A549 (cell line): ENCODE results near the gene SLC22A16. TPM values are rescaled to one million over a fixed set of nuclear protein-coding genes. Genes with fewer than 3 reads are reported as not detected.

ENCODE experiments used
- ATAC-seq, 2 experiments: fragments of 200-7000 bp in 1 of 2; fragments of >200 bp in 1 of 2; cut with Nextera tagmentation in 1 of 2; cut with Tn5 transposase in 1 of 2; 3 replicates each; pipeline versions ENCODE4 v1.8.0 to v1.9.1; 2018 to 2020; ENCODE audit warnings: mild to moderate bottlenecking in 1 of 2, moderate library complexity in 1 of 2
- CTCF ChIA-PET: fragments of 300-600 bp; sonication (Branson Sonifier 250); formaldehyde crosslinking; extraction: SDS; loops from one replicate; lab custom pipeline; 2021; ENCODE audit warnings: antibody characterized with exemption, inconsistent platforms; lab: Yijun Ruan, JAX
- POLR2A ChIA-PET: fragments of 350-600 bp; formaldehyde crosslinking; extraction: SDS; loops from one replicate; lab custom pipeline; 2021; ENCODE audit warnings: antibody characterized with exemption, inconsistent platforms; lab: Yijun Ruan, JAX
- DNase-seq, 2 experiments: peaks; one replicate each; pipeline versions ENCODE4 v3.0.0 to v3.0.0-alpha.2; 2011 to 2016; ENCODE audit warnings: low read depth in 1 of 2, low spot score in 1 of 2
- FAIRE-seq: peaks from 2 replicates; lab custom pipeline; 2011; peaks lifted over from hg19 to GRCh38; lab: Jason Lieb, UNC
- H3K27ac ChIP-seq, 2 experiments: fragments of >200 bp; sonication (Bioruptor Twin); formaldehyde crosslinking; 3 replicates each; pipeline ENCODE4 v1.5.1; 2016 to 2017
- H3K4me1 ChIP-seq: fragments of >200 bp; sonication (Bioruptor Twin); formaldehyde crosslinking; 3 replicates; pipeline ENCODE4 v1.6.1; 2016
- H3K4me2 ChIP-seq: fragments of >200 bp; sonication (Bioruptor Twin); formaldehyde crosslinking; 3 replicates; pipeline ENCODE4 v1.6.1; 2016
- H3K4me3 ChIP-seq: fragments of >200 bp; sonication (Bioruptor Twin); formaldehyde crosslinking; 3 replicates; pipeline ENCODE4 v1.5.1; 2016
- H3K9me3 ChIP-seq: fragments of >200 bp; sonication (Bioruptor Twin); formaldehyde crosslinking; 3 replicates; pipeline ENCODE4 v1.6.1; 2016
- BCL3 ChIP-seq: fragments of >200 bp; sonication (Bioruptor Twin); formaldehyde crosslinking; IDR thresholded peaks from 3 replicates; pipeline ENCODE4 v1.6.1; 2016
- CHD4 ChIP-seq: fragments of 200-600 bp; sonication (generic); IDR thresholded peaks from 2 replicates; pipeline ENCODE4 v1.6.1; 2016; ENCODE audit warnings: antibody characterized with exemption, mild to moderate bottlenecking, borderline replicate concordance
- E2F6 ChIP-seq: IDR thresholded peaks from 2 replicates; pipeline ENCODE4 v1.6.1; 2012; ENCODE audit warnings: low read depth, borderline replicate concordance
- EHF ChIP-seq: fragments of 250-450 bp; sonication (Bioruptor Pico); IDR thresholded peaks from 2 replicates; pipeline ENCODE4 v1.5.0; 2020; ENCODE audit warnings: mild to moderate bottlenecking
- ESRRA ChIP-seq: fragments of 150-350 bp; IDR thresholded peaks from 2 replicates; pipeline ENCODE4 v1.6.1; 2014; ENCODE audit warnings: mild to moderate bottlenecking, low read length, borderline replicate concordance
- FOSB ChIP-seq: fragments of 250-450 bp; sonication (Bioruptor Pico); IDR thresholded peaks from 2 replicates; pipeline ENCODE4 v1.5.0; 2020; ENCODE audit warnings: mild to moderate bottlenecking, moderate library complexity
- HDAC2 ChIP-seq: fragments of 200-600 bp; sonication (generic); IDR thresholded peaks from 2 replicates; pipeline ENCODE4 v1.6.1; 2016
- HOXA7 ChIP-seq: fragments of 250-450 bp; sonication (Bioruptor Pico); IDR thresholded peaks from 2 replicates; pipeline ENCODE4 v1.5.0; 2020; ENCODE audit warnings: mild to moderate bottlenecking, moderate library complexity
- HOXB13 ChIP-seq: fragments of 250-450 bp; sonication (Bioruptor Pico); IDR thresholded peaks from 2 replicates; pipeline ENCODE4 v1.5.0; 2020; ENCODE audit warnings: low read depth, mild to moderate bottlenecking, moderate library complexity
- JUNB ChIP-seq: fragments of >200 bp; sonication (Bioruptor Twin); formaldehyde crosslinking; IDR thresholded peaks from 2 replicates; pipeline ENCODE4 v1.6.1; 2016
- KDM1A ChIP-seq: fragments of 200-600 bp; sonication (generic); IDR thresholded peaks from 2 replicates; pipeline ENCODE4 v1.6.1; 2016; ENCODE audit warnings: low read depth, mild to moderate bottlenecking
- MAZ ChIP-seq: fragments of 150-350 bp; IDR thresholded peaks from 2 replicates; pipeline ENCODE4 v1.6.1; 2014; ENCODE audit warnings: antibody characterized with exemption, low read depth, low read length, borderline replicate concordance
- NFE2L2 ChIP-seq: fragments of 150-350 bp; conservative IDR thresholded peaks from 2 replicates; pipeline ENCODE4 v1.6.1; 2014; ENCODE audit warnings: low read length
- POLR2AphosphoS2 ChIP-seq: conservative IDR thresholded peaks from 2 replicates; pipeline ENCODE4 v1.6.1; 2012; ENCODE audit warnings: low read length, improper control_type of control experiment, inconsistent platforms
- RAD21 ChIP-seq, 2 experiments: fragments of >200 bp in 1 of 2; sonication (Bioruptor Twin) in 1 of 2; formaldehyde crosslinking in 1 of 2; IDR thresholded peaks in 1 of 2; conservative IDR thresholded peaks in 1 of 2; 2 replicates in 1 of 2; 3 replicates in 1 of 2; pipeline ENCODE4 v1.6.1; 2012 to 2018; ENCODE audit warnings: inconsistent platforms in 1 of 2
- RCOR1 ChIP-seq: fragments of 150-350 bp; IDR thresholded peaks from 2 replicates; pipeline ENCODE4 v1.6.1; 2014; ENCODE audit warnings: antibody characterized with exemption, low read length, low read depth
- SMC3 ChIP-seq: fragments of >200 bp; sonication (Bioruptor Twin); formaldehyde crosslinking; IDR thresholded peaks from 3 replicates; pipeline ENCODE4 v1.6.1; 2018; ENCODE audit warnings: inconsistent platforms
- SREBF2 ChIP-seq: fragments of 450-650 bp; IDR thresholded peaks from 2 replicates; pipeline ENCODE4 v1.6.1; 2014; ENCODE audit warnings: mild to moderate bottlenecking, moderate library complexity
- TFCP2L1 ChIP-seq: fragments of 250-450 bp; sonication (Bioruptor Pico); IDR thresholded peaks from 2 replicates; pipeline ENCODE4 v1.5.0; 2021; ENCODE audit warnings: mild to moderate bottlenecking
- TP53 ChIP-seq: fragments of 250-450 bp; sonication (Bioruptor Pico); IDR thresholded peaks from 2 replicates; pipeline ENCODE4 v1.5.0; 2021; ENCODE audit warnings: mild to moderate bottlenecking, moderate library complexity
- WGBS: methylation state at CpG from one replicate; pipeline ENCODE4 v1.1.6; 2017; ENCODE audit errors: missing lambda C conversion rate; 5-methylcytosine and 5-hydroxymethylcytosine counted together
- polyA plus RNA-seq, 4 experiments: library from polyadenylated mRNA; depleted of rRNA in 3 of 4; stranded (reverse); fragments of >200 nt; fragmentation: RNase III in 1 of 4; extraction: RNeasy Plus Mini Kit Qiagen cat#74134 plus additional on column Dnase treatment in 1 of 4; gene quantifications; 2 replicates in 3 of 4; 3 replicates in 1 of 4; pipeline ENCODE4 v1.2.3, GENCODE V29; 2011 to 2017
- TF ChIP-seq, protein P1 (sequence below): fragments of 150-350 bp; IDR thresholded peaks from 2 replicates; pipeline ENCODE4 v1.6.1; 2014; ENCODE audit warnings: low read depth, mild to moderate bottlenecking, low read length
- TF ChIP-seq, protein P2 (sequence below): fragments of 450-650 bp; IDR thresholded peaks from 2 replicates; pipeline ENCODE4 v1.6.1; 2014; ENCODE audit warnings: antibody characterized with exemption
- TF ChIP-seq, protein P3 (sequence below): fragments of 200-600 bp; sonication (generic); IDR thresholded peaks from 2 replicates; pipeline ENCODE4 v1.6.1; 2016; ENCODE audit warnings: antibody characterized with exemption, mild to moderate bottlenecking, moderate library complexity

SLC22A16 gene
- polyA plus RNA-seq, 2 of the 4 experiments (the other 2 are of a cell fraction) = not detected

DNA sequence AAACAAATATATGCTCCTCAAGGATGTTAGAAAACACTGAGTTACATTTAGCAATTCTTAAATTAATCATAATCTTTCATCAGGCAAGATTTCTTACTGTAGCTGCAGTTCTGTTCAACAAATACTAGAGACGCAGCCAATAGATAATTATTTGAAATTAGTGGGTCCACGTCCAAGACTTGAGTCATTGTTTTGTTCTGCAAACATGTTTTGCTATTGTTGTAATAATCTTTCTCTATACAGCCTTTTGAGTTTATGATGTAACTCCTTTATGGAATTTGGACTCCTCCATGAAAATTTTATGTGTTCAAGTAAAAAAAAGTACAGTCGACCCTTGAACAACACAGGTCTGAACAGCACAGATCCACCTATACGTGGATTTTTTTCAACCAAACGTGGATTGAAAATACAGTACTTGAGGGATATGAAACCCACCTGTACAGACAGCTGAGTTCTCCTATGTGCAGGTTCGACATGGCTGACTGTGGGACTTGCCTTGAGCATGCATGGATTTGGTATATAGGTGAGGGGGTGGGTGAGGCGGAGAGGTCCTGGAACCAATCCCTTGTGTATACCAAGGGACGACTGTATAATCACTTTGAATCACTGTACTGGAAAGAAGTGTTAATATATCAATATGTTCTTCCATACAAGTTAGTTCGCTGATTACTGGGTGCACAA is 41.3 kb upstream of the SLC22A16 start:
- POLR2A ChIA-PET = no interaction called here
- Histone ChIP-seq H3K4me1 (peaks cover 23% of the 10 kb centered on the region), H3K27ac (no peak overlapping the region; a peak in 1 of 6 replicates), H3K4me3 (no peak overlapping the region), H3K9me3 (no peaks in the 10 kb centered on the region), H3K4me2 (peak overlapping the region; percentile 58)
- CTCF ChIA-PET = interaction anchor here (0.7 to 1.9 kb wide), 8 partner anchors 9 to 503 kb away, joined by 3 to 8 read pairs (median 4); no protein-coding TSS in a partner anchor
- WGBS = 42% methylated on average over 9 of the region's 9 CpGs
- FAIRE-seq (no peak), DNase-seq (no peak), ATAC-seq (peak in 1 of 2 experiments; percentile 56; a peak in 3 of 6 replicates)
- TF ChIP-seq, protein P1, sequence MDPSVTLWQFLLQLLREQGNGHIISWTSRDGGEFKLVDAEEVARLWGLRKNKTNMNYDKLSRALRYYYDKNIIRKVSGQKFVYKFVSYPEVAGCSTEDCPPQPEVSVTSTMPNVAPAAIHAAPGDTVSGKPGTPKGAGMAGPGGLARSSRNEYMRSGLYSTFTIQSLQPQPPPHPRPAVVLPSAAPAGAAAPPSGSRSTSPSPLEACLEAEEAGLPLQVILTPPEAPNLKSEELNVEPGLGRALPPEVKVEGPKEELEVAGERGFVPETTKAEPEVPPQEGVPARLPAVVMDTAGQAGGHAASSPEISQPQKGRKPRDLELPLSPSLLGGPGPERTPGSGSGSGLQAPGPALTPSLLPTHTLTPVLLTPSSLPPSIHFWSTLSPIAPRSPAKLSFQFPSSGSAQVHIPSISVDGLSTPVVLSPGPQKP = no peak
- TF ChIP-seq EHF (CRISPR knock-in tag) (no peak), TFCP2L1 (CRISPR knock-in tag) (no peak), E2F6 (no peak), KDM1A (no peak), POLR2AphosphoS2 (no peak), RAD21 (conservative IDR thresholded peaks at IDR 0.05 in 1 of 2, IDR thresholded peaks at IDR 0.05 in 1 of 2) (no peak), NFE2L2 (no peak), HOXB13 (CRISPR knock-in tag) (no peak)

DNA sequence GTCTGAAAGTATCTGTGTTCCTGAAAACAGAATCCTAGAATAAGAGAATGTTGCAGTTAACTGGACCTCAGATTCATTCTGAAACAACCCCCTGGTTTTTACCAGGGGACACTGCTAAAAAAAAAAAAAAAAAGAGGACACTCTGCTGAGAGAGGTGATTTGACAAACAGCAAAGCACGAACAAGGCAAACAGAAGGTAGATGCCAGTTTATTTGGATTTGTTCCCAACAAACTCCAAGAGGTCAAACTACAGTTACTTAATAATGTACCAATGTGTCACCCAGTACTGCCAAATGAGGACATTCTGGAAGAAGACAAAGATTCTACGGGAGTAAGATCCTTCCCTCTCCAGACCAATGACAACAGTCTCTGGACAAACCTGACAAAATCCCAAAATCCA is 40.6 kb upstream of the SLC22A16 start:
- Histone ChIP-seq H3K9me3 (no peaks in the 10 kb centered on the region), H3K4me2 (peak overlapping the region; percentile 58), H3K4me1 (peaks cover 24% of the 10 kb centered on the region)
- CTCF ChIA-PET = interaction anchor here (1.9 kb wide), 1 partner anchor 10 kb away, joined by 7 read pairs; no protein-coding TSS in a partner anchor
- no peak for TF ChIP-seq HOXA7 (CRISPR knock-in tag)
- TF ChIP-seq ESRRA = no peak
- no peak for TF ChIP-seq HOXB13 (CRISPR knock-in tag)
- no peak for TF ChIP-seq E2F6
- TF ChIP-seq MAZ = no peak
- no peak for TF ChIP-seq CHD4
- TF ChIP-seq, protein P2, sequence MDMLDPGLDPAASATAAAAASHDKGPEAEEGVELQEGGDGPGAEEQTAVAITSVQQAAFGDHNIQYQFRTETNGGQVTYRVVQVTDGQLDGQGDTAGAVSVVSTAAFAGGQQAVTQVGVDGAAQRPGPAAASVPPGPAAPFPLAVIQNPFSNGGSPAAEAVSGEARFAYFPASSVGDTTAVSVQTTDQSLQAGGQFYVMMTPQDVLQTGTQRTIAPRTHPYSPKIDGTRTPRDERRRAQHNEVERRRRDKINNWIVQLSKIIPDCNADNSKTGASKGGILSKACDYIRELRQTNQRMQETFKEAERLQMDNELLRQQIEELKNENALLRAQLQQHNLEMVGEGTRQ = no peak
- no peak for TF ChIP-seq SREBF2
- no peak for TF ChIP-seq TP53 (CRISPR knock-in tag)
- TF ChIP-seq, all 56 proteins: peak for 0
- FAIRE-seq (no peak), DNase-seq (no peak), ATAC-seq (0 out of 6 replicates have a peak, but pooled peaks of 1 of the 2 experiments have one; percentile 24)
- Histone ChIP-seq H3K27ac (no peak overlapping the region; a peak in 1 of 6 replicates), H3K4me3 (no peak overlapping the region)
- 16% methylated on average over 2 of the region's 2 CpGs for WGBS
- POLR2A ChIA-PET = no interaction called here

DNA sequence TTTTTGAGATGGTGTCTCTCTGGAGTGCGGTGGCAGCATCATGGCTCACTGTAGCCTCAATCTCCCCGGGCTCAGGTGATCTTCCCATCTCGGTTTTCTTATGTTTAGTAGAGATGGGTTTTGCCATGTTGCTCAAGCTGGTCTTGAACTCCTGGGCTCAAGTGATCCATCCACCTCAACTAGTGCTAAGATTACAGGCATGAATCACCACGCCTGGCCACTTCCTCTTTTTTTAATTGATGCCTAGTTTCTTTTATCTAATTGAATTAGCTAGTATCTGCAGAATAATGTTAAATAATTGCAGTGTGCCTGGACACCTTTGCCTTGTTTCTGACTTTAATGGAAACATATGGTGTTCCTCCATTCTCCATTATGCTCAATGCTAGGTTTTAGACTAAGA is 38.4 kb upstream of the SLC22A16 start:
- Histone ChIP-seq H3K4me1 (peaks cover 31% of the 10 kb centered on the region), H3K27ac (no peak overlapping the region), H3K4me3 (no peak overlapping the region), H3K9me3 (no peaks in the 10 kb centered on the region), H3K4me2 (no peak overlapping the region)
- POLR2A ChIA-PET = no interaction called here
- CTCF ChIA-PET = interaction anchor here (1.4 kb wide), 1 partner anchor 13 kb away, joined by 6 read pairs; no protein-coding TSS in a partner anchor
- TF ChIP-seq SMC3 (no peak), JUNB (no peak), E2F6 (no peak), BCL3 (no peak), CHD4 (no peak), NFE2L2 (no peak), FOSB (no peak), HDAC2 (no peak), RCOR1 (no peak), TP53 (CRISPR knock-in tag) (no peak)
- TF ChIP-seq, protein P3, sequence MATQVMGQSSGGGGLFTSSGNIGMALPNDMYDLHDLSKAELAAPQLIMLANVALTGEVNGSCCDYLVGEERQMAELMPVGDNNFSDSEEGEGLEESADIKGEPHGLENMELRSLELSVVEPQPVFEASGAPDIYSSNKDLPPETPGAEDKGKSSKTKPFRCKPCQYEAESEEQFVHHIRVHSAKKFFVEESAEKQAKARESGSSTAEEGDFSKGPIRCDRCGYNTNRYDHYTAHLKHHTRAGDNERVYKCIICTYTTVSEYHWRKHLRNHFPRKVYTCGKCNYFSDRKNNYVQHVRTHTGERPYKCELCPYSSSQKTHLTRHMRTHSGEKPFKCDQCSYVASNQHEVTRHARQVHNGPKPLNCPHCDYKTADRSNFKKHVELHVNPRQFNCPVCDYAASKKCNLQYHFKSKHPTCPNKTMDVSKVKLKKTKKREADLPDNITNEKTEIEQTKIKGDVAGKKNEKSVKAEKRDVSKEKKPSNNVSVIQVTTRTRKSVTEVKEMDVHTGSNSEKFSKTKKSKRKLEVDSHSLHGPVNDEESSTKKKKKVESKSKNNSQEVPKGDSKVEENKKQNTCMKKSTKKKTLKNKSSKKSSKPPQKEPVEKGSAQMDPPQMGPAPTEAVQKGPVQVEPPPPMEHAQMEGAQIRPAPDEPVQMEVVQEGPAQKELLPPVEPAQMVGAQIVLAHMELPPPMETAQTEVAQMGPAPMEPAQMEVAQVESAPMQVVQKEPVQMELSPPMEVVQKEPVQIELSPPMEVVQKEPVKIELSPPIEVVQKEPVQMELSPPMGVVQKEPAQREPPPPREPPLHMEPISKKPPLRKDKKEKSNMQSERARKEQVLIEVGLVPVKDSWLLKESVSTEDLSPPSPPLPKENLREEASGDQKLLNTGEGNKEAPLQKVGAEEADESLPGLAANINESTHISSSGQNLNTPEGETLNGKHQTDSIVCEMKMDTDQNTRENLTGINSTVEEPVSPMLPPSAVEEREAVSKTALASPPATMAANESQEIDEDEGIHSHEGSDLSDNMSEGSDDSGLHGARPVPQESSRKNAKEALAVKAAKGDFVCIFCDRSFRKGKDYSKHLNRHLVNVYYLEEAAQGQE = no peak
- no peak for ATAC-seq
- no peak for DNase-seq
- WGBS = 44% methylated on average over 4 of the region's 4 CpGs
- no peak for FAIRE-seq
